Ascending aorta (tissue), 2 donors: Measurements from ENCODE around the gene MYBL2. TPM values are rescaled to one million over a fixed set of nuclear protein-coding genes. Genes with fewer than 3 reads are reported as not detected.

Source experiments
- DNase-seq, 2 donors: peaks; one replicate each; pipeline ENCODE4 v3.0.0-alpha.2; 2019; ENCODE audit warnings: low spot score in 2 of 2
- H3K27ac ChIP-seq, 2 donors: fragments of 200-600 bp; sonication (generic); one replicate each; pipeline ENCODE4 v1.5.1; 2016 to 2017; ENCODE audit warnings: mild to moderate bottlenecking in 1 of 2
- H3K27me3 ChIP-seq: fragments of 200-600 bp; sonication (generic); one replicate; pipeline ENCODE4 v1.5.1; 2017
- H3K36me3 ChIP-seq, 2 donors: fragments of 200-600 bp; sonication (generic); one replicate each; pipeline ENCODE4 v1.5.1; 2016
- H3K4me1 ChIP-seq, 2 donors: fragments of 200-600 bp; sonication (generic); one replicate each; pipeline ENCODE4 v1.5.1; 2016 to 2017; ENCODE audit warnings: mild to moderate bottlenecking in 1 of 2
- H3K4me3 ChIP-seq, 2 donors: fragments of 200-600 bp; sonication (generic); one replicate each; pipeline ENCODE4 v1.5.1; 2016 to 2017; ENCODE audit warnings: mild to moderate bottlenecking in 1 of 2
- H3K9me3 ChIP-seq, 2 donors: fragments of 200-600 bp; sonication (generic); one replicate each; pipeline ENCODE4 v1.5.1; 2016
- CTCF ChIP-seq, 3 experiments: fragments of 200-600 bp in 2 of 3; fragments of 450-650 bp in 1 of 3; sonication (generic) in 2 of 3; IDR thresholded peaks; one replicate each; pipeline ENCODE4 v1.5.1; 2016 to 2019; ENCODE audit warnings: antibody characterized with exemption in 3 of 3, mild to moderate bottlenecking in 1 of 3, moderate library complexity in 1 of 3
- intact Hi-C: fragments of 100-400 bp; cut with DNase I; formaldehyde crosslinking; loops from one replicate; pipeline ENCODE4 v1.15.1; 2023
- total RNA-seq: library from RNA; depleted of rRNA; stranded (reverse); fragments of >200 nt; gene quantifications from one replicate; pipeline ENCODE4 v1.1.0, GENCODE V29; 2016

Gene MYBL2
- total RNA-seq, 1 donor from 2014 or later = not detected

- TF ChIP-seq CTCF (IDR thresholded peaks at IDR 0.05) = no peak
- H3K27me3 ChIP-seq = no peaks in the 10 kb centered on the region
- no peaks in the 10 kb centered on the region for H3K9me3 ChIP-seq
- H3K36me3 ChIP-seq = no peaks in the 10 kb centered on the region
- intact Hi-C loops = no loop called here
- no peak for DNase-seq
- H3K27ac ChIP-seq = no peak overlapping the region
- no peaks in the 10 kb centered on the region for H3K4me1 ChIP-seq
- H3K4me3 ChIP-seq = no peak overlapping the region
Measured at GRCh38 chr20:43728686-43729255, 61.9 kb downstream of the MYBL2 start.

GRCh38 chr20:43731469-43731868 lies 64.6 kb downstream of the MYBL2 start:
- Histone ChIP-seq H3K4me3 (no peak overlapping the region), H3K36me3 (no peaks in the 10 kb centered on the region), H3K27ac (no peak overlapping the region), H3K9me3 (no peaks in the 10 kb centered on the region), H3K27me3 (no peaks in the 10 kb centered on the region), H3K4me1 (no peaks in the 10 kb centered on the region)
- intact Hi-C loops = no loop called here
- no peak for TF ChIP-seq CTCF (IDR thresholded peaks at IDR 0.05)
- DNase-seq = no peak

- Histone ChIP-seq H3K4me1 (no peaks in the 10 kb centered on the region), H3K27ac (no peak overlapping the region), H3K9me3 (no peaks in the 10 kb centered on the region), H3K36me3 (no peaks in the 10 kb centered on the region), H3K4me3 (no peak overlapping the region), H3K27me3 (no peaks in the 10 kb centered on the region)
- DNase-seq = no peak
- intact Hi-C loops = no loop called here
- no peak for TF ChIP-seq CTCF (IDR thresholded peaks at IDR 0.05)
Measured at GRCh38 chr20:43731927-43732326, 65.0 kb downstream of the MYBL2 start.

GRCh38 chr20:43736588-43737158 lies 69.8 kb downstream of the MYBL2 start:
- H3K36me3 ChIP-seq = no peaks in the 10 kb centered on the region
- H3K27ac ChIP-seq = no peak overlapping the region
- intact Hi-C loops = no loop called here
- H3K4me3 ChIP-seq = no peak overlapping the region
- H3K27me3 ChIP-seq = no peaks in the 10 kb centered on the region
- no peaks in the 10 kb centered on the region for H3K4me1 ChIP-seq
- TF ChIP-seq CTCF (IDR thresholded peaks at IDR 0.05) = no peak
- H3K9me3 ChIP-seq = no peaks in the 10 kb centered on the region
- DNase-seq = no peak

- Histone ChIP-seq H3K36me3 (no peaks in the 10 kb centered on the region), H3K4me3 (no peak overlapping the region), H3K4me1 (no peaks in the 10 kb centered on the region), H3K27ac (no peak overlapping the region), H3K27me3 (no peaks in the 10 kb centered on the region), H3K9me3 (no peaks in the 10 kb centered on the region)
- no peak for TF ChIP-seq CTCF (IDR thresholded peaks at IDR 0.05)
- no peak for DNase-seq
- intact Hi-C loops = no loop called here
Measured at GRCh38 chr20:43737925-43738324, 71.0 kb downstream of the MYBL2 start.
